GM23338 (cell line): ENCODE results near the gene HNRNPA1. TPM values are rescaled to one million over a fixed set of nuclear protein-coding genes. Genes with fewer than 3 reads are reported as not detected.

ENCODE experiments used
- ATAC-seq: fragments of 200-7000 bp; cut with Tn5 transposase; 3 replicates; pipeline ENCODE4 v1.9.1; 2020
- DNase-seq: peaks from one replicate; pipeline ENCODE4 v3.0.0-alpha.2; 2015; ENCODE audit warnings: low spot score
- H2AFZ ChIP-seq: fragments of 200-600 bp; sonication (generic); 2 replicates; pipeline ENCODE4 v1.8.0; 2016; ENCODE audit warnings: antibody characterized with exemption, mild to moderate bottlenecking, moderate library complexity
- H3F3A ChIP-seq: fragments of 200-600 bp; sonication (generic); replicated peaks from 2 replicates; pipeline ENCODE4 v1.8.0; 2017; ENCODE audit warnings: antibody characterized with exemption, mixed run types, low read depth
- H3K27ac ChIP-seq: fragments of 200-600 bp; sonication (generic); 2 replicates; pipeline ENCODE4 v1.6.1; 2016; ENCODE audit warnings: low read depth
- H3K27me3 ChIP-seq: fragments of 200-600 bp; sonication (generic); 2 replicates; pipeline ENCODE4 v1.8.0; 2016; ENCODE audit warnings: mild to moderate bottlenecking, mixed run types, moderate library complexity; ENCODE audit not compliant: insufficient read depth
- H3K36me3 ChIP-seq: fragments of 200-600 bp; sonication (generic); 2 replicates; pipeline ENCODE4 v1.8.0; 2016; ENCODE audit warnings: mild to moderate bottlenecking; ENCODE audit not compliant: insufficient read depth
- H3K4me1 ChIP-seq: fragments of 200-600 bp; sonication (generic); 2 replicates; pipeline ENCODE4 v1.8.0; 2016; ENCODE audit warnings: mild to moderate bottlenecking, moderate library complexity; ENCODE audit not compliant: insufficient read depth
- H3K4me2 ChIP-seq: fragments of 200-600 bp; sonication (generic); 2 replicates; pipeline ENCODE4 v1.7.1; 2017; ENCODE audit warnings: mixed run types
- H3K4me3 ChIP-seq: fragments of 200-600 bp; sonication (generic); 2 replicates; pipeline ENCODE4 v1.6.1; 2016; ENCODE audit warnings: mixed run types
- H3K79me2 ChIP-seq: fragments of 200-600 bp; sonication (generic); replicated peaks from 2 replicates; pipeline ENCODE4 v1.8.0; 2017; ENCODE audit warnings: mild to moderate bottlenecking; ENCODE audit not compliant: insufficient read depth
- H3K9me2 ChIP-seq: fragments of 200-600 bp; sonication (generic); 2 replicates; pipeline ENCODE4 v1.8.0; 2017; ENCODE audit not compliant: insufficient read depth
- H4K20me1 ChIP-seq: fragments of 200-600 bp; sonication (generic); replicated peaks from 2 replicates; pipeline ENCODE4 v1.8.0; 2017; ENCODE audit warnings: mild to moderate bottlenecking; ENCODE audit not compliant: insufficient read depth
- H3K27ac Mint-ChIP-seq: 2 replicates; pipeline ENCODE4 v1.8.0; 2020; ENCODE audit warnings: inconsistent platforms, mild to moderate bottlenecking, moderate library complexity, mixed read lengths
- H3K27me3 Mint-ChIP-seq: 3 replicates; pipeline ENCODE4 v1.8.0; 2022; ENCODE audit warnings: low read depth, mild to moderate bottlenecking, moderate library complexity, mixed read lengths, inconsistent platforms; ENCODE audit not compliant: insufficient read depth, poor library complexity
- H3K36me3 Mint-ChIP-seq: 3 replicates; pipeline ENCODE4 v1.8.0; 2021; ENCODE audit warnings: low read depth, mild to moderate bottlenecking, inconsistent platforms, moderate library complexity, mixed read lengths
- H3K4me1 Mint-ChIP-seq: 3 replicates; pipeline ENCODE4 v1.8.0; 2020; ENCODE audit warnings: mild to moderate bottlenecking, inconsistent platforms, mixed read lengths
- H3K4me3 Mint-ChIP-seq: 3 replicates; pipeline ENCODE4 v1.8.0; 2021; ENCODE audit warnings: moderate library complexity, mild to moderate bottlenecking, inconsistent platforms, mixed read lengths
- H3K9me3 Mint-ChIP-seq: 3 replicates; pipeline ENCODE4 v1.8.0; 2020; ENCODE audit warnings: moderate library complexity, mild to moderate bottlenecking, inconsistent platforms, mixed read lengths
- EZH2 ChIP-seq: fragments of 200-600 bp; sonication (generic); IDR thresholded peaks from one replicate; pipeline ENCODE4 v1.8.0; 2017; ENCODE audit warnings: antibody characterized with exemption, mild to moderate bottlenecking, low read depth; ENCODE audit not compliant: unreplicated experiment
- EZH2phosphoT487 ChIP-seq: fragments of 200-600 bp; sonication (generic); IDR thresholded peaks from one replicate; pipeline ENCODE4 v1.8.1; 2018; ENCODE audit warnings: antibody characterized with exemption; ENCODE audit not compliant: unreplicated experiment
- NANOG ChIP-seq: IDR thresholded peaks from 2 replicates; pipeline ENCODE4 v1.6.1; 2016; ENCODE audit warnings: antibody characterized with exemption, borderline replicate concordance
- POLR2AphosphoS5 ChIP-seq: IDR thresholded peaks from 2 replicates; pipeline ENCODE4 v1.6.1; 2016; ENCODE audit warnings: antibody characterized with exemption, low read depth
- ZNF331 ChIP-seq: fragments of 250-450 bp; sonication (Bioruptor Pico); IDR thresholded peaks from 2 replicates; pipeline ENCODE4 v1.5.0; 2020; ENCODE audit warnings: low read depth, mild to moderate bottlenecking, moderate library complexity
- polyA plus RNA-seq: library from polyadenylated mRNA; unstranded; fragments of >200 nt; fragmentation: Nextera tagmentation; extraction: Ambion mirVana; gene quantifications from 2 replicates; pipeline ENCODE4 v1.2.1, GENCODE V29; 2016
- total RNA-seq: library from RNA; depleted of rRNA; stranded (reverse); fragments of >200 nt; shearing (Covaris generic); gene quantifications from 2 replicates; pipeline ENCODE4 v1.2.3, GENCODE V29; 2014
- TF ChIP-seq, protein P1 (sequence below): IDR thresholded peaks from 2 replicates; pipeline ENCODE4 v1.6.1; 2016; ENCODE audit warnings: antibody characterized with exemption
- TF ChIP-seq, protein P2 (sequence below), 2 experiments: fragments of 200-600 bp in 1 of 2; sonication (generic) in 1 of 2; conservative IDR thresholded peaks; 2 replicates each; pipeline versions ENCODE4 v1.5.1 to v1.6.1; 2016 to 2017; ENCODE audit warnings: antibody characterized with exemption in 2 of 2, low read depth in 2 of 2, mild to moderate bottlenecking in 2 of 2, moderate library complexity in 1 of 2
- TF ChIP-seq, protein P3 (sequence below): IDR thresholded peaks from one replicate; pipeline ENCODE4 v1.6.1; 2018; ENCODE audit warnings: antibody characterized with exemption; ENCODE audit not compliant: unreplicated experiment

Gene HNRNPA1
- total and polyA plus RNA-seq, 2 experiments from 2014 or later, result 1,104 to 2,576 TPM

DNA sequence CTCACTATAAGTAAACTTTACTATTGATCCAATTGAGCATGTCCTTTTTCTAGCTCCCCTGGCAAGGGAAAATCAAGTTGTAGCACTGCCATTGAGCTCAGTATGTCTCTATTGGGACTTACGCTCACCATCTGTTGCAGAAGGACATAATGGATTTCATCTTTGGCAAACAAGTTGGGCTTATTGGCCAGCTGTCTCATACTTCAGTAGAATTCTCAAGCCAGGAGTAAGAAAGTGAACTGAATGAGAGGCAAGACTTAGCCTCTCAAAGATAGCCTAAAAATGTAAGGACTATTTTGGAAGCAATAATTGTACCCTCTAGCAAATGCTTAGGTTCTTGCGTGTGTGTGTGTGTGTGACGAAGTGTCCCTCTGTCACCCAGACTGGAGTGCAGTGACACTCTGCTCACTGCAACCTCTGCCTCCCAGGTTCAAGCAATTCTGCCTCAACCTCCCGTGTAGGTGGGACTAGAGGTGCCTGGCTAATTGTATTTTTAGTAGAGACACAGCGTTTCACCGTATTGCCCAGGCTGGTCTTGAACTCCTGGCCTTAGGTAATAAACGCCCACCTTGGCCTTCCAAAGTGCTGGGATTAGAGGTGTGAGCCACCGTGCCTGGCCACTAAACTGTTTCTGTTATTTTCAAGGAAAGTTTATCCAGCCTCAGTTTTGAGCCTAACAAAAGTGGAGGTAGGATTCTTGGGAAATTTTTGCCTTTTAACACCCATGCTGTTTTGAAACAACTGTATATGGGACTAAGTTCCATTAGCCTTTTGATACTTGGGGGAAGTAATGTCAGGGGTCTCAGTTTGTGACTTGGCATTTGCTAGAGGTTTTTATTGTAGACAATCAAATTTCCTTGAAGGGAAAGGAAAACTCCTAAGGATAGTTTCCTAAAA lies 7.0 kb downstream of the HNRNPA1 start:
- peaks cover 69% of the 10 kb centered on the region for H3F3A ChIP-seq
- H3K27me3 ChIP-seq, result no peaks in the 10 kb centered on the region
- no peak overlapping the region for H3K4me3 ChIP-seq
- peaks cover 15% of the 10 kb centered on the region for H3K4me1 ChIP-seq
- H3K9me3 Mint-ChIP-seq, result peaks cover under 1% of the 10 kb centered on the region; the same call in 1 of the 3 replicates
- peaks cover 25% of the 10 kb centered on the region for H3K27me3 Mint-ChIP-seq
- TF ChIP-seq POLR2AphosphoS5 (peak; percentile 68; the same call in 1 of the 2 replicates), EZH2phosphoT487 (no peak)
- TF ChIP-seq, protein P1, sequence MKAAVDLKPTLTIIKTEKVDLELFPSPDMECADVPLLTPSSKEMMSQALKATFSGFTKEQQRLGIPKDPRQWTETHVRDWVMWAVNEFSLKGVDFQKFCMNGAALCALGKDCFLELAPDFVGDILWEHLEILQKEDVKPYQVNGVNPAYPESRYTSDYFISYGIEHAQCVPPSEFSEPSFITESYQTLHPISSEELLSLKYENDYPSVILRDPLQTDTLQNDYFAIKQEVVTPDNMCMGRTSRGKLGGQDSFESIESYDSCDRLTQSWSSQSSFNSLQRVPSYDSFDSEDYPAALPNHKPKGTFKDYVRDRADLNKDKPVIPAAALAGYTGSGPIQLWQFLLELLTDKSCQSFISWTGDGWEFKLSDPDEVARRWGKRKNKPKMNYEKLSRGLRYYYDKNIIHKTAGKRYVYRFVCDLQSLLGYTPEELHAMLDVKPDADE, result no peak
- H3K36me3 ChIP-seq, result peaks cover 35% of the 10 kb centered on the region
- H3K9me2 ChIP-seq, result no peaks in the 10 kb centered on the region
- H3K4me3 Mint-ChIP-seq, result no peak overlapping the region
- H3K36me3 Mint-ChIP-seq, result no peaks in the 10 kb centered on the region; the same call in 2 of the 3 replicates
- no peak overlapping the region for H2AFZ ChIP-seq
- H3K4me1 Mint-ChIP-seq, result peaks cover 30% of the 10 kb centered on the region
- DNase-seq, result peak; percentile 32
- peaks cover 27% of the 10 kb centered on the region for H3K79me2 ChIP-seq
- H4K20me1 ChIP-seq, result peaks cover 28% of the 10 kb centered on the region; the same call in 1 of the 2 replicates
- H3K27ac ChIP-seq, result peak overlapping the region; percentile 85
- peak; percentile 17 for ATAC-seq
- H3K27ac Mint-ChIP-seq, result no peak overlapping the region; the same call in 1 of the 2 replicates
- H3K4me2 ChIP-seq, result no peak overlapping the region

DNA sequence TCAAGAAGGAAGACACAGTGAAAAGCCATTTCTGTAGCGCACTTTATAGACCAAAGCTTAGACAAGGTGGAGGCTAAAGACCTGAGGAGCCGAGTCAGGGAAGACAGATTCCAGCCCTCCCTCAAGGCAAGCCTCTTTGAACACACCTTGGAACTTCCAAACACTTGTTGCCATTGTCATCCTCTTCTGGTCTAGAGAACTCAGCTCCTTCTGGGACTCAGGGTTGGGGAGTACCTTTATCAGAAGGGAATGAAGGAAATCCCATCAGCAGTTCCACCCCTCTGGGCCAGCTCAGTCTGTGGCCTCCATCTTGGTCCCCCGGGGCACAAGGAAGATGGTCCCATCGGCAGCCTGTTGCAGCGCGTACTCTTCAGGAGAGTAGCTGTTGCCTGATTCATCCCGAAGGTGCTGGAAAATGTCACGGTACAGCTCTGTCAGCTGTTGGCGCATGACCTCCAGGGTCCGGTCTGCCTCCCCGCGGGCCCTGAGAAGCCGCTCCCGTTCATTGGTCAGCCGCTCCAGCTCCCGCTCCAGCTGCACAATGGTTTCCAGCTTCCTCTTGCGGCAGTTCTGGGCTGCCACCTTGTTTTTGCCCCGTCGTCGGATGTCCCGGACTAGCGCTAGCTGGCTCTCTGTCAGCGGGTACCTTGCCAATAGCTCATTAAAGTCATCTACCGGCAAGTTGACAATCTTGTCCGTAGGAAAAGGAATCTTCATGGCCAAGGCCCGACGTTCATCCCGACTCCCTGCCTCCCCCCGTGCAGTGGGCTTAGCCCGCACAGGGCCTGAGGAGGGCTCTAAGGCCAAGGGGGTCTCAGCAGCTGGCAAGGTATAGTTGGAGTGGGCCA lies 11.8 kb downstream of the HNRNPA1 start:
- H3K27ac Mint-ChIP-seq, result no peak overlapping the region
- Histone ChIP-seq H3F3A (peaks cover 32% of the 10 kb centered on the region), H3K4me3 (no peak overlapping the region), H3K4me2 (no peak overlapping the region), H3K27ac (no peak overlapping the region), H3K36me3 (no peaks in the 10 kb centered on the region; the same call in 1 of the 2 replicates), H3K27me3 (no peaks in the 10 kb centered on the region), H3K79me2 (no peaks in the 10 kb centered on the region), H2AFZ (no peak overlapping the region), H4K20me1 (no peaks in the 10 kb centered on the region; the same call in 1 of the 2 replicates), H3K9me2 (no peaks in the 10 kb centered on the region), H3K4me1 (no peaks in the 10 kb centered on the region)
- no peaks in the 10 kb centered on the region; the same call in 2 of the 3 replicates for H3K4me1 Mint-ChIP-seq
- peaks cover 14% of the 10 kb centered on the region for H3K27me3 Mint-ChIP-seq
- DNase-seq, result no peak
- no peak overlapping the region for H3K4me3 Mint-ChIP-seq
- no peaks in the 10 kb centered on the region; the same call in 2 of the 3 replicates for H3K36me3 Mint-ChIP-seq
- no peak for ATAC-seq
- no peaks in the 10 kb centered on the region for H3K9me3 Mint-ChIP-seq
- TF ChIP-seq, protein P1, result no peak
- no peak for TF ChIP-seq EZH2phosphoT487
- TF ChIP-seq POLR2AphosphoS5, result no peak
- no peak for TF ChIP-seq NANOG
- TF ChIP-seq, protein P2, sequence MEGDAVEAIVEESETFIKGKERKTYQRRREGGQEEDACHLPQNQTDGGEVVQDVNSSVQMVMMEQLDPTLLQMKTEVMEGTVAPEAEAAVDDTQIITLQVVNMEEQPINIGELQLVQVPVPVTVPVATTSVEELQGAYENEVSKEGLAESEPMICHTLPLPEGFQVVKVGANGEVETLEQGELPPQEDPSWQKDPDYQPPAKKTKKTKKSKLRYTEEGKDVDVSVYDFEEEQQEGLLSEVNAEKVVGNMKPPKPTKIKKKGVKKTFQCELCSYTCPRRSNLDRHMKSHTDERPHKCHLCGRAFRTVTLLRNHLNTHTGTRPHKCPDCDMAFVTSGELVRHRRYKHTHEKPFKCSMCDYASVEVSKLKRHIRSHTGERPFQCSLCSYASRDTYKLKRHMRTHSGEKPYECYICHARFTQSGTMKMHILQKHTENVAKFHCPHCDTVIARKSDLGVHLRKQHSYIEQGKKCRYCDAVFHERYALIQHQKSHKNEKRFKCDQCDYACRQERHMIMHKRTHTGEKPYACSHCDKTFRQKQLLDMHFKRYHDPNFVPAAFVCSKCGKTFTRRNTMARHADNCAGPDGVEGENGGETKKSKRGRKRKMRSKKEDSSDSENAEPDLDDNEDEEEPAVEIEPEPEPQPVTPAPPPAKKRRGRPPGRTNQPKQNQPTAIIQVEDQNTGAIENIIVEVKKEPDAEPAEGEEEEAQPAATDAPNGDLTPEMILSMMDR (conservative IDR thresholded peaks at IDR 0.05; ENCODE audit: low read depth in 2 of 2), result no peak
- TF ChIP-seq, protein P3, sequence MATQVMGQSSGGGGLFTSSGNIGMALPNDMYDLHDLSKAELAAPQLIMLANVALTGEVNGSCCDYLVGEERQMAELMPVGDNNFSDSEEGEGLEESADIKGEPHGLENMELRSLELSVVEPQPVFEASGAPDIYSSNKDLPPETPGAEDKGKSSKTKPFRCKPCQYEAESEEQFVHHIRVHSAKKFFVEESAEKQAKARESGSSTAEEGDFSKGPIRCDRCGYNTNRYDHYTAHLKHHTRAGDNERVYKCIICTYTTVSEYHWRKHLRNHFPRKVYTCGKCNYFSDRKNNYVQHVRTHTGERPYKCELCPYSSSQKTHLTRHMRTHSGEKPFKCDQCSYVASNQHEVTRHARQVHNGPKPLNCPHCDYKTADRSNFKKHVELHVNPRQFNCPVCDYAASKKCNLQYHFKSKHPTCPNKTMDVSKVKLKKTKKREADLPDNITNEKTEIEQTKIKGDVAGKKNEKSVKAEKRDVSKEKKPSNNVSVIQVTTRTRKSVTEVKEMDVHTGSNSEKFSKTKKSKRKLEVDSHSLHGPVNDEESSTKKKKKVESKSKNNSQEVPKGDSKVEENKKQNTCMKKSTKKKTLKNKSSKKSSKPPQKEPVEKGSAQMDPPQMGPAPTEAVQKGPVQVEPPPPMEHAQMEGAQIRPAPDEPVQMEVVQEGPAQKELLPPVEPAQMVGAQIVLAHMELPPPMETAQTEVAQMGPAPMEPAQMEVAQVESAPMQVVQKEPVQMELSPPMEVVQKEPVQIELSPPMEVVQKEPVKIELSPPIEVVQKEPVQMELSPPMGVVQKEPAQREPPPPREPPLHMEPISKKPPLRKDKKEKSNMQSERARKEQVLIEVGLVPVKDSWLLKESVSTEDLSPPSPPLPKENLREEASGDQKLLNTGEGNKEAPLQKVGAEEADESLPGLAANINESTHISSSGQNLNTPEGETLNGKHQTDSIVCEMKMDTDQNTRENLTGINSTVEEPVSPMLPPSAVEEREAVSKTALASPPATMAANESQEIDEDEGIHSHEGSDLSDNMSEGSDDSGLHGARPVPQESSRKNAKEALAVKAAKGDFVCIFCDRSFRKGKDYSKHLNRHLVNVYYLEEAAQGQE, result no peak
- no peak for TF ChIP-seq EZH2
- no peak for TF ChIP-seq ZNF331 (CRISPR knock-in tag)
